ENCODE data around the gene CAPN5.
"Not testable (repeated sequence)": the region's sequence is repeated elsewhere in the genome, so short reads cannot be mapped to it uniquely, and the experiment has no call there.

The CAPN5 gene

GRCh38 chr11:77085652-77086051, 18.9 kb downstream of the CAPN5 start:
- no peak for DNase-seq

GRCh38 chr11:77086521-77087472, 20.0 kb downstream of the CAPN5 start:
- DNase-seq: no peak

- no peak for DNase-seq
Measured at GRCh38 chr11:77087723-77088225, 21.0 kb downstream of the CAPN5 start.

GRCh38 chr11:77088236-77089003, 21.6 kb downstream of the CAPN5 start:
- no peak for DNase-seq

- no peak for DNase-seq
Measured at GRCh38 chr11:77089004-77089545, 22.3 kb downstream of the CAPN5 start.

- no peak for DNase-seq
Measured at GRCh38 chr11:77090046-77090372, 23.2 kb downstream of the CAPN5 start.

- DNase-seq: no peak
Measured at GRCh38 chr11:77090373-77091111, 23.8 kb downstream of the CAPN5 start.

- DNase-seq: peak; percentile 63
Measured at GRCh38 chr11:77091146-77091940, 24.6 kb downstream of the CAPN5 start.

- no peak for DNase-seq
Measured at GRCh38 chr11:77092382-77092781, 25.6 kb downstream of the CAPN5 start.

GRCh38 chr11:77093056-77093891, 26.5 kb downstream of the CAPN5 start:
- DNase-seq: no peak

- no peak for DNase-seq
Measured at GRCh38 chr11:77093987-77094840, 27.4 kb downstream of the CAPN5 start.

- no peak for DNase-seq
Measured at GRCh38 chr11:77094841-77095365, 28.1 kb downstream of the CAPN5 start.

- no peak for DNase-seq
Measured at GRCh38 chr11:77095551-77096490, 29.1 kb downstream of the CAPN5 start.

GRCh38 chr11:77096591-77097019, 29.8 kb downstream of the CAPN5 start:
- no peak for DNase-seq

- DNase-seq: not testable (repeated sequence)
Measured at GRCh38 chr11:77097180-77097579, 30.4 kb downstream of the CAPN5 start.

- DNase-seq: no peak
Measured at GRCh38 chr11:77100166-77101042, 33.6 kb downstream of the CAPN5 start.

GRCh38 chr11:77101043-77101537, 34.3 kb downstream of the CAPN5 start:
- peak; percentile 35 for DNase-seq

All from GDM1 (cell line).